PC-3 (cell line): ENCODE measurements around the gene SERPINA9.

Source experiments
- CTCF ChIP-seq: fragments of 300-600 bp; sonication (generic); conservative IDR thresholded peaks from 2 replicates; pipeline ENCODE4 v1.5.1; 2017; ENCODE audit warnings: antibody characterized with exemption, low read depth, mild to moderate bottlenecking, low read length
- EZH2phosphoT487 ChIP-seq: fragments of 300-600 bp; sonication (generic); IDR thresholded peaks from 2 replicates; pipeline ENCODE4 v1.6.1; 2018; ENCODE audit warnings: mild to moderate bottlenecking, antibody characterized with exemption, low read length, borderline replicate concordance

- TF ChIP-seq CTCF (no peak), EZH2phosphoT487 (no peak)
These were observed 4.8 kb upstream of the SERPINA9 start for GRCh38 chr14:94480809-94481208.
